Erythroblast (primary cell): ENCODE data around the gene HGF.
"Not testable (repeated sequence)": the region's sequence is repeated elsewhere in the genome, so short reads cannot be mapped to it uniquely, and the experiment has no call there.

ENCODE experiments used
- DNase-seq, 2 experiments: peaks; one replicate each; lab custom pipeline; 2025; lab: John Stamatoyannopoulos, UW
- GATA1 ChIP-seq: IDR thresholded peaks from 2 replicates; pipeline ENCODE4 v1.6.1; 2011; ENCODE audit warnings: low read depth, mild to moderate bottlenecking, control low read depth, low read length, moderate library complexity
- POLR2A ChIP-seq: IDR thresholded peaks from 2 replicates; pipeline ENCODE4 v1.6.1; 2011; ENCODE audit warnings: mild to moderate bottlenecking, low read length

Gene HGF

GRCh38 chr7:81769891-81770727 lies at the start of gene HGF:
Gene HGF (minus strand): TSS chr7:81770047. CDS start chr7:81769971, 76 bp downstream.
- DNase-seq = no peak
- no peak for TF ChIP-seq GATA1

- peak in 1 of 2 experiments; percentile 6 for DNase-seq
- TF ChIP-seq POLR2A = no peak
- TF ChIP-seq GATA1 = no peak
These were observed 46.5 kb upstream of the HGF start for GRCh38 chr7:81816312-81816711.

- peak; percentile 72 to 90 for DNase-seq
These were observed 43.1 kb upstream of the HGF start for GRCh38 chr7:81812866-81813476.

- TF ChIP-seq POLR2A = no peak
- DNase-seq = peak; percentile 35 to 77
These were observed 42.4 kb upstream of the HGF start for GRCh38 chr7:81811956-81812865.

- DNase-seq = no peak
- TF ChIP-seq POLR2A (no peak), GATA1 (no peak)
These were observed 40.8 kb upstream of the HGF start for GRCh38 chr7:81810476-81811155.

GRCh38 chr7:81808310-81808709 lies 38.5 kb upstream of the HGF start:
- not testable (repeated sequence) for DNase-seq

GRCh38 chr7:81803267-81803666 lies 33.4 kb upstream of the HGF start:
- TF ChIP-seq GATA1 = no peak
- TF ChIP-seq POLR2A = no peak
- no peak for DNase-seq

- no peak for DNase-seq
- TF ChIP-seq POLR2A = no peak
- TF ChIP-seq GATA1 = no peak
These were observed 32.4 kb upstream of the HGF start for GRCh38 chr7:81802251-81802650.

GRCh38 chr7:81801532-81801931 lies 31.7 kb upstream of the HGF start:
- no peak for TF ChIP-seq POLR2A
- no peak for TF ChIP-seq GATA1

GRCh38 chr7:81791568-81792518 lies 22.0 kb upstream of the HGF start:
- no peak for DNase-seq
- TF ChIP-seq POLR2A = no peak
- no peak for TF ChIP-seq GATA1

More at GRCh38 chr7:81801532-81801931, 31.7 kb upstream of the HGF start:
- DNase-seq = no peak

GRCh38 chr7:81790686-81791085 lies 20.8 kb upstream of the HGF start:
- no peak for TF ChIP-seq POLR2A
- TF ChIP-seq GATA1 = no peak
- DNase-seq = no peak

GRCh38 chr7:81790120-81790500 lies 20.3 kb upstream of the HGF start:
- TF ChIP-seq GATA1 = no peak
- TF ChIP-seq POLR2A = no peak
- DNase-seq = no peak
